Measurements from ENCODE around the gene GH1.
"Not testable (repeated sequence)": the region's sequence is repeated elsewhere in the genome, so short reads cannot be mapped to it uniquely, and the experiment has no call there.

Gene GH1

DNA sequence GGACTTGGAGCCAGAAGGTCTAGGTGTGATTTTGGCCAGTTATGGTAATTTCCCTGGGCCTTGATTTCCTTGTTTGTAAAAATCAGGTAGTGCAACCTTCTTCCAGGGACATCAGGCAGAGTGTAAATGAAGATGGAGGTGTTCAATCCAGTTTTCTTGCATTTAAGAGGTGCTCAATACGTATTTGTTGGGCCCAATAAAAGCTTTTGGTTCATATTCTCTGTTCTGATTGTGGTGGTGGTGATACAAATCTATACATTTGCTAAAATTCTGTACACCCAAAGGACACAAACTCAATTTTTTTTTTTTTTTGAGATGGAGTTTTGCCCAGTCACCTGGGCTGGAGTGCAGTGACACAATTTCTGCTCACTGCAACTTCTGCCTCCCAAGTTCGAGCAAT is 7.5 kb upstream of the GH1 start:
- DNase-seq: no peak

DNA sequence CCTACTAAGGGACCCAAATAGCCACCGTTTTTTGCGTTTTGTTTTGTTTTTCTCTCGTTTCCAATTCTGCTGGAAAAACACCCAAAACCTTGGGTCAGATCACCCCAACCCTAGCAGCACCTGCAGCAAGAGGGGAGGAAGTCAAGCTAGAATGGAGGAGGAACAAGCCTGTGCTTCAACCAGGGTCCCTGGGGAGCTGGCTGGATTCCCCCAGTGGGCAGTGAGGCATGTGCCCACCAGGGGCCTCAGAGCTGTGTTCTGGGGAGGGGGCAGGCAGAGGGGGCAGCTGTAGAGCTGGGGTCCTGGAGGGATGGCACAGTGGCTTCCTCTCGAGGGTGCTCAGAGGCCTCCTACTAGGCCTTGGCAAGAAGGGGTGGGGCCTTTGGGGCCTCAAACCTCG is 7.0 kb upstream of the GH1 start:
- DNase-seq: no peak

DNA sequence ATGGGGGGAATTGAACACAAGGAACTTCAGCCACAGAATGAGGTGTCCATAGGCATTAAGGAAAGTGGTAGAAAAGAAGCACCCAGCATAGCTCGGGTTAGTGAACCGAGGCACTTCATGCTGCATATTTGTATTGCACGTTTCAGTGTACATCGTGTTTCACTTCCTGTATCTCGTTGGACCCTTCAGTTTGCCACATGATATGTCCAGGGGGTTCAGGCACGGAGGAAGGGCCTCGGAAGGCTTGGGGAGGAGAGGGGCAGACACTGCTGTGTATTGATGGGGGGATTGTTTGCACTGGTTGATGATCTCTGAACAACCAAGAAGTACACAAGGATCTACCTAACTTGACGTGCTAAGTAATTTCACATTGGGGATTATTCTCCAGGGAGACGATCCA is 3.8 kb upstream of the GH1 start:
- not testable (repeated sequence) for DNase-seq

DNA sequence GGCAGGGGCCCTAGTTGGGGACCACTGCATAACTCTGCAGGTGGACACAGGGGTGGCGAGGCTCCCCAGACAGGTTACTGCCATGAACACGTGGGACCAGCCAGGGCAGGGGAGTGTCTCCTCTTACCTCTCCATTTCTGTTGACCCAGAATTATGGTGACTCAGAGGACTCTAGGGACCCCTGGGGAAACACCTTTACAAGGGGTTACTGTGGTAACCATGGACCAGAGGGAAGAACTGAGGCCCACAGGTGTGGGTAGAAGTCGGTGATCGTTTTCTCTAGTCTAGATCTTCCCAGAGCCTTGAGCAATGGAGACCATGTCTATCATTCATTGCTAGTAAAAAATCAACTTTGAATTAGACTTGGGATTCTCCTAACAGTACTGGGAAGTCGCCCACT is 2.1 kb upstream of the GH1 start:
- DNase-seq: not testable (repeated sequence)

DNA sequence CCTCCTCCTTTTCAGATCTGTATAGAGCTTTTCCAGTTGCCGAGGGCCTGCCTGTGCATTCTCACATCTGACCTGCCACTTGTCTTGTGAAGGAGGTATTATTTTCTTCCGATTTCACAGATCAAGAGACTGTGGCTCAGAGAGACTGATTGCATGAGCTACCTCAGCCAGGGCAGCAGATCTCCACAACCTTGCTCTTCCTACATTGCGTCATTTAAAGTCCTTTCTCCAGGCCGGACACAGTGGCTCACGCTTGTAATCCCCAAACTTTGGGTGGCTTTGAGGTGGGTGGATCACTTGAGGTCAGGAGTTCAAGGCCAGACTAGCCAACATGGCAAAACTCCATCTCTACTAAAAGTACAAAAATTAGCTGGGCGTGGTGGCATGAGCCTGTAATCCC is 1.4 kb upstream of the GH1 start:
- not testable (repeated sequence) for DNase-seq

DNA sequence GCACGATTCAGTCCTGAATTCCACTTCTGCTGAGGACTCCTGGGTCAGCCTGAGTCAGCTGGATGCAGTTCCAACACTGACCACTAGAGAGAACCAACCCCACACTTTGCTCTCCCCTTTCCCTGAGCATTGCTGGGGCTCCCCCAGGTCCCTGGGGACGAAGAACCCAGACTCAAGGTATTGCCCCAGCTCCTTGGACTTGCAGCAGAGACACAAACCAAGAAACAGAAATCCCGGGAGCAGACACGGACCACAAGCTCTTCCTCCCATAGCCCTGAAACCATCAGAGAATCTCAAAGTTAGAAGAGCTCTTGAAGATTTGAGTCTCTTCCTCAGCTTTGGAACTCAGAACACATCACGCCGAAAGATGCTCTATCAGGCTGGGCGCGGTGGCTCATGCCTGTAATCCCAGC is 678 bp upstream of the GH1 start:
- DNase-seq: peak; percentile 61

DNA sequence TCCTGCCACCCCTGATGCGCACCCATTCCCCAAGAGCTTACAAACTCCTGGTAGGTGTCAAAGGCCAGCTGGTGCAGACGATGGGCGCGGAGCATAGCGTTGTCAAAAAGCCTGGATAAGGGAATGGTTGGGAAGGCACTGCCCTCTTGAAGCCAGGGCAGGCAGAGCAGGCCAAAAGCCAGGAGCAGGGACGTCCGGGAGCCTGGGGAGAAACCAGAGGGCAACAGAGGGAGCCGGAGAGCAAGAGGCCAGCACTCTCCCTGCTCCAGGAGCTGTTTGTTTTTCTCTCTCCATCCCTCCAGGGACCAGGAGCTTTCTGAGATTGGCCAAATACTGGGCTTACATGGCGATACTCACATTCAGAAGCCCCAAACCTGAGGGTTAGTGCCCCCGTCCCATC is 334 bp downstream of the GH1 start:
- DNase-seq: no peak

DNA sequence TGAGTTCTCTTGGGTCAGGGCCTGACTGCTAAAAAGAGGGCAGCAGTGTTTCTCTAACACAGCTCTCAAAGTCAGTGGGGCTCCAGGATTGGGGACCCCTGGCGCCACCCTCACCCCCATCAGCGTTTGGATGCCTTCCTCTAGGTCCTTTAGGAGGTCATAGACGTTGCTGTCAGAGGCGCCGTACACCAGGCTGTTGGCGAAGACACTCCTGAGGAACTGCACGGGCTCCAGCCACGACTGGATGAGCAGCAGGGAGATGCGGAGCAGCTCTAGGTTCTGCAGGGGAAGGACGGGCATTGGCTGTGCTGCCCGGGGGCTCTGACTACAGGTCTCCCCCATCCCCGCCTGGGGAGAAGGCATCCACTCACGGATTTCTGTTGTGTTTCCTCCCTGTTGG is 993 bp downstream of the GH1 start:
- DNase-seq: no peak

DNA sequence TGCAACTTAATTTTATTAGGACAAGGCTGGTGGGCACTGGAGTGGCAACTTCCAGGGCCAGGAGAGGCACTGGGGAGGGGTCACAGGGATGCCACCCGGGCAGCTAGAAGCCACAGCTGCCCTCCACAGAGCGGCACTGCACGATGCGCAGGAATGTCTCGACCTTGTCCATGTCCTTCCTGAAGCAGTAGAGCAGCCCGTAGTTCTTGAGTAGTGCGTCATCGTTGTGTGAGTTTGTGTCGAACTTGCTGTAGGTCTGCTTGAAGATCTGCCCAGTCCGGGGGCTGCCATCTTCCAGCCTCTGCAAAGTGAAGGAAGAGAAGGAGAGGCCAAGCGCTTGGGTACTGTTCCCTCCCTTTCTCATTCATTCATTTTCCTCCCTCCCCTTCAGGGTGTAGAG is 1.4 kb downstream of the GH1 start:
- not testable (repeated sequence) for DNase-seq

DNA sequence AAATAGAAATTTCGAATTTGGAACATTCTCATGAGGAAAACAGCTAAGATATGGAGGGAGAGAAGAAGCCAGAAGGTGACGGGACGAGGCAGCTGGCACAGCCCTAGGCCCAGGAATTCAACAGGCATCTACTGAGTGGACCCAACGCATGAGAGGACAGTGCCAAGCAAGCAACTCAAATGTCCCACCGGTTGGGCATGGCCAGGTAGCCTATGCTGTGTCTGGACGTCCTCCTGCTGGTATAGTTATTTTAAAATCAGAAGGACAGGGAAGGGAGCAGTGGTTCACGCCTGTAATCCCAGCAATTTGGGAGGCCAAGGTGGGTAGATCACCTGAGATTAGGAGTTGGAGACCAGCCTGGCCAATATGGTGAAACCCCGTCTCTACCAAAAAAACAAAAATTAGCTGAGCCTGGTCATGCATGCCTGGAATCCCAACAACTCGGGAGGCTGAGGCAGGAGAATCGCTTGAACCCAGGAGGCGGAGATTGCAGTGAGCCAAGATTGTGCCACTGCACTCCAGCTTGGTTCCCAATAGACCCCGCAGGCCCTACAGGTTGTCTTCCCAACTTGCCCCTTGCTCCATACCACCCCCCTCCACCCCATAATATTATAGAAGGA is 2.0 kb downstream of the GH1 start:
- no peak for DNase-seq

DNA sequence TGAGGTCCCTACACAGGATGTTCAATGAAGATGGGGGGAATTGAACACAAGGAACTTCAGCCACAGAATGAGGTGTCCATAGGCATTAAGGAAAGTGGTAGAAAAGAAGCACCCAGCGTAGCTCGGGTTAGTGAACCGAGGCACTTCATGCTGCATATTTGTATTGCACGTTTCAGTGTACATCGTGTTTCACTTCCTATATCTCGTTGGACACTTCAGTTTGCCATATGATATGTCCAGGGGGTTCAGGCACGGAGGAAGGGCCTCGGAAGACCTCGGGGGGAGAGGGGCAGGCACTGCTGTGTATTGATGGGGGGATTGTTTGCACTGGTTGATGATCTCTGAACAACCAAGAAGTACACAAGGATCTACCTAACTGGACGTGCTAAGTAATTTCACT is 2.9 kb downstream of the GH1 start:
- DNase-seq: not testable (repeated sequence)

DNA sequence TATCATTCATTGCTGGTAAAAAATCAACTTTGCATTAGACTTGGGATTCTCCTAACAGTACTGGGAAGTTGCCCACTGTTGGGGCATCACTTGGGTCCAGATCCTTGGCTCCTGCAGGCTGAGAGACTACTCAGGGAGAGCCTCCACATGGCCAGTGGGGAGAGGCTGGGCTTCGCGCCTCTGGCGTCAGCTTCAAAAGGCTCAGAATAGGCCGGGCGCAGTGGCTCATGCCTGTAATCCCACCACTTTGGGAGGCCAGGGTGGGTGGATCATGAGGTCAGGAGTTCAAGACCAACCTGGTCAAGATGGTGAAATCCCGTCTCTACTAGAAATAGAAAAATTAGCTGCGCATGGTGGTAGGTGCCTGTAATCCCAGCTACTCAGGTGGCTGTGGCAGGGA is 4.2 kb downstream of the GH1 start:
- DNase-seq: no peak

DNA sequence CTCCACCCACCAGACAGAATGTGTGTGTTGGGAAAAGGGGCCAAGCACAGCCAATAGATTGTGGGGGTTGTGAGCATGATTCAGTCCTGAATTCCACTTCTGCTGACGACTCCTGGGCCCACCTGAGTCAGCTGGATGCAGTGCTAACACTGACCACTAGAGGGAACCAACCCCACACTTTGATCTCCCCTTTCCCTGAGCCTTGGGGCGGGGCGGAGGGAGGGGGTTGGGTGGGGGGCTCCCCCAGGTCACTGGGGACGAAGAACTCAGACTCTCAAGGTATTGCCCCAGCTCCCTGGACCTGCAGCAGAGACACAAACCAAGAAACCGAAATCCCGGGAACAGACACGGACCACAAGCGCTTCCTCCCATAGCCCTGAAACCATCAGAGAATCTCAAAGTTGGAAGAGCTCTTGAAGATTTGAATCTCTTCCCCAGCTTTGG is 7.0 kb downstream of the GH1 start:
- DNase-seq: peak; percentile 26

DNA sequence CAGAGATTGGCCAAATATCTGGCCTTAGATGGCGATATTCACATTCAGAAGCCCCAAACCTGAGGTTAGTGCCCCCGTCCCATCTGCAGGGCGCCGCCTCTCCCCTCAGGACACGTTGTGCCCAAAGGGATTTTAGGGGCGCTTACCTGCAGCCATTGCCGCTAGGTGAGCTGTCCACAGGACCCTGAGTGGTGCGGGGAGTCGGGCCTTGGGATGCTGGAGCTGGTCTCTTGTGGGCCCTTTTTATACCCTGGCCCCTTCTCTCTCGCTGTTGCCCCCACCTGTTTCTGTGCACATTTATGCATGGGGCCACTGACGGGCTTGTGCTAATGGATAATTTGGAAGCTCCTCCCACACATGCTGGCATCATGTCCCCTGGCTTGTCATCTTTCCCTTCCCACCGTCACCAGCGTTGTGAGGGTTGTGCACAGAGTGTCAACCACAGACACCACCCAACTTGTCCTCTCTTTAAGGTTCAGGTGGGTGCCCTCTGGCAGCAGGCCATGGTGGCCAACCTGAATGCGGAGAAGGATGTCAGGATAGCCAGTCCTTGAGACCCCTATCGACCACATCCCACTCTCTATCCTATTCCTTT is 7.5 kb downstream of the GH1 start, which contains the start of gene CSHL1:
CSHL1 (minus strand) TSS at position 218 of the 595 bp plus-strand sequence; CDS start at position 156, 62 bp downstream.
- no peak for DNase-seq

DNA sequence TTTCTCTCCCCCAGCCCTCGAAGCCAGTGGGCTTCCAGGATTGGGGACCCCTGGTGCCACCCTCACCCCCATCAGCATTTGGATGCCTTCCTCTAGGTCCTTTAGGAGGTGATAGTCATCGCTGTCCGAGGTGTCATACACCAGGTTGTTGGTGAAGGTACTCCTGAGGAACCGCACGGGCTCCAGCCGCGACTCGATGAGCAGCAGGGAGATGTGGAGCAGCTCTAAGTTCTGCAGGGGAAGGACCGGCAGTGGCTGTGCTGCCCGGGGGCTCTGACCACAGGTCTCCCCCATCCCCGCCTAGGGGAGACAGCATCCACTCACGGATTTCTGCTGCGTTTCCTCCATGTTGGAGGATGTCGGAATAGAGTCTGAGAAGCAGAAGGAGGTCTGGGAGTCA is 8.5 kb downstream of the GH1 start:
- DNase-seq: no peak

DNA sequence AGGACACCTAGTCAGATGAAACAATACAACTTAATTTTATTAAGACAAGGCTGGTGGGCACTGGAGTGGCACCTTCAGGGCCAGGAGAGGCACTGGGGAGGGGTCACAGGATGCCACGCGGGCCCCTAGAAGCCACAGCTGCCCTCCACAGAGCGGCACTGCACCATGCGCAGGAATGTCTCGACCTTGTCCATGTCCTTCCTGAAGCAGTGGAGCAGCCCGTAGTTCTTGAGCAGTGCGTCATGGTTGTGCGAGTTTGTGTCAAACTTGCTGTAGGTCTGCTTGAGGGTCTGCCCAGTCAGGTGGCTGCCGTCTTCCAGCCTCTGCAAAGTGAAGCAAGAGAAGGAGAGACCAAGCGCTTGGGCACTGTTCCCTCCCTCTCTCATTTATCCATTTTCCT is 9.1 kb downstream of the GH1 start:
- DNase-seq: not testable (repeated sequence)

DNA sequence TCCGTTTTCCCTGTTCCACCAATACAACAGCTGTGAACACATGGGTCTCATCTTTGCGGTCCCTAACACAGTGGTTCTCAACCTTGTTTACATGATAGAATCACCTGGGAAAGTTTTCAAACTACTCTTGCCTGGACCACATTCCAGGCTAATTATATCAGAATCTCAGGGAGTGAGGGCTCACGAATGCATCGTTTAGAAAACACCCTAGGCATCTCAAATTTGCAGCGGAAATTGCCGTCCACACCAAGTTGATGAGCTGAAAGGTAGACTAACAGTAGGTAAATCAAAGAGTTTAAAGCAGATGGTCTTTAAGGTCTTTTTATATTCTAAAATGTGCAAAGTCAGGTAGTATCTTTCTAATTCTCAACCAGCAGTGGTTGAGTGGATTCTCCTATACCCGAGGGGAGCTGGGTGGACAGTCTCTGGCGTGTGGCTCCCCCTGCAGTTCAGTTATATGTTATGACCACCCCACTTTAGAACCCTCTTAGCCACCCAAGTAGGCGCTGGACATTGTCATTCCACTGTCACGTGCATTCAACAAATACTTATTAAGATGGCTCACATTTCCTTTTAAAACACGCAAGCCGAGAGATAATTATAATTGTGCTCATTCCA is 11.4 kb downstream of the GH1 start:
- peak; percentile 11 for DNase-seq

DNA sequence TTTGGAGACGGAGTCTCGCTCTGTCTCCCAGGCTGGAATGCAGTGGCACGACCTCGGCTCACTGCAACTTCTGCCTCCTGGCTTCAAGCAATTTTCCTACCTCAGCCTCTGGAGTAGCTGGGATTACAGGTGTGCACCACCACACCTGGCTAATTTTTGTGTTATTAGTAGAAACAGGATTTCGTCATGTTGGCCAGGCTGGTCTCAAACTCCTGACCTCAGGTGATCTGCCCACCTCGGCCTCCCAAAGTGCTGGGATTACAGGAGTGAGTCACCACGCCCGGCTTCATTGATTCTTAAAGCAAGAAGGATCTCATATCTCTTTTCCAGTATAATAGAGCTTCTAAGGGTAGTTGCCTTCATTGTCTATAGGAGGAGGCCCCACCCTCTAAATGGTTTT is 13.8 kb downstream of the GH1 start:
- not testable (repeated sequence) for DNase-seq

DNA sequence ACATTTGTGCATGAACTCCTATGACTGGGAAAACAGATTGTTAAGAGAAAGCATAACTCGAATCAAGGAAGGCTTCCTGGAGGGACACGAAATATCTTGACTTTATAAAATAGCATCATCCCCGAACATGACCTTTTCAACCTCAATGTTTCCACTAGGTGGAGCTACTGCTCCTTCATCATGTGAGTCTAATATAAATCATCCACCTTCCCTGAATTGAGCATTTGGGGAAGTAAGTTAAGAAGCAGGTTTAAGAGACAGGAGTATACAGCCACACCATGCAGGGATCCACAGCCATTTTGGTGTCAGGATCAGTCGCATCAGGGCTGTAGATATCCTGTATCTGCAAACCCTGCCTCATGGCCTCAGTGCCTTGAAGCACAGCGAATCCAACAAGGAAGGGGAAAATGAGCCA is 14.8 kb downstream of the GH1 start:
- DNase-seq: not testable (repeated sequence)

DNA sequence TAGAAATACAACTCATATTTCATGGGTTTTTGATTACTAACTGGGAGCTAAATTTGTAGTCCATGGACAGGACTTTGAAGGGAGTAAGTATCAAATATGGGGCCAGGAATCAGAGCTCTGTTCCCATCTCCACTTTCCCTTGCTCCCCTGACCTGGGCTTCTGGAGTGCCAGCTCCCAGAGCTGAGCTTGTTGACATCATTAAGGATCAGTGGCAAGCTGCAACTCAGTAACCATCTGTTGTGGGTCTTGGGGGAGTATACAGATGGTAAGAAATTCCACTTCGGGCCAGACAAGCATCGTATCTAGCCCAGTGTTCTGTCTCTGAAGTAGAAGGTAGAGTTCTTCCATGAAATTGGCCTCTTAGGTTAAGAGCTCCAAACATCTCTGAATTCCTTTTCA is 16.7 kb downstream of the GH1 start:
- not testable (repeated sequence) for DNase-seq

DNA sequence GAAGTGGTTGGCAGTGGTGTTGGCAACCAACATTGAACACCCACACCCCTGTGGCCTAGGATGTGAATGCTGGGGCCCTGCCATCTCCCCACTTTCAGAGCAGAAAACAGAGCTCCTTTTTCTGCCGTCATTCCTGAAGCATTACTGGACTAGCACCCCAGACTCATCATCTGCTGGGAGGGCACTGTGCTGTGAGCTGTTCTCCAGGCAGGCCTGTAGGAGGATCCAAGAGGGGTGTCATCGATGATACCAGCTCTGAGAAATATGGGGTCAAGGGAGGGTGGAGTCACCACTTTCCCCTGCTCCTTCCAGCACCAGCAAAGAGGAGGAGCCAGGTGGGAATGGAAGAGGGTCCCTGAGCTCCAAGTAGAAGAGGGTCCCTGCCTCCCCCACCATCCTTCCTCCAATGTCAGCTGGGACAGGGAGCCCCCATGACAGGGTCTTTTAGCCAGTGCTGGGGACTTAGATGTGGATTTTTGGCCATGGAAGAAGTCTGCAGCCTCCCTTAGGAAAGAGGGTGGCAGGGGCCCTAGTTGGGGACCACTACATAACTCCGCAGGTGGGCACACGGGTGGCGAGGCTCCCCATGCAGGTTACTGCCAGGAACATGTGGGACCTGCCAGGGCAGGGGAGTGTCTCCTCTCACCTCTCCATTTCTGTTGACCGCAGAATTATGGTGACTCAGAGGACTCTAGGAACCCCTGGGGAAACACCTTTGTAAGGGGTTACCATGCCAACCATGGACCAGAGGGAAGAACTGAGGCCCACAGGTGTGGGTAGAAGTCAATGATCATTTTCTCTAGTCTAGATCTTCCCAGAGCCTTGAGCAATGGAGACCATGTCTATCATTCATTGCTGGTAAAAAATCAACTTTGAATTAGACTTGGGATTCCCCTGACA is 19.5 kb downstream of the GH1 start:
- DNase-seq: not testable (repeated sequence)

DNA sequence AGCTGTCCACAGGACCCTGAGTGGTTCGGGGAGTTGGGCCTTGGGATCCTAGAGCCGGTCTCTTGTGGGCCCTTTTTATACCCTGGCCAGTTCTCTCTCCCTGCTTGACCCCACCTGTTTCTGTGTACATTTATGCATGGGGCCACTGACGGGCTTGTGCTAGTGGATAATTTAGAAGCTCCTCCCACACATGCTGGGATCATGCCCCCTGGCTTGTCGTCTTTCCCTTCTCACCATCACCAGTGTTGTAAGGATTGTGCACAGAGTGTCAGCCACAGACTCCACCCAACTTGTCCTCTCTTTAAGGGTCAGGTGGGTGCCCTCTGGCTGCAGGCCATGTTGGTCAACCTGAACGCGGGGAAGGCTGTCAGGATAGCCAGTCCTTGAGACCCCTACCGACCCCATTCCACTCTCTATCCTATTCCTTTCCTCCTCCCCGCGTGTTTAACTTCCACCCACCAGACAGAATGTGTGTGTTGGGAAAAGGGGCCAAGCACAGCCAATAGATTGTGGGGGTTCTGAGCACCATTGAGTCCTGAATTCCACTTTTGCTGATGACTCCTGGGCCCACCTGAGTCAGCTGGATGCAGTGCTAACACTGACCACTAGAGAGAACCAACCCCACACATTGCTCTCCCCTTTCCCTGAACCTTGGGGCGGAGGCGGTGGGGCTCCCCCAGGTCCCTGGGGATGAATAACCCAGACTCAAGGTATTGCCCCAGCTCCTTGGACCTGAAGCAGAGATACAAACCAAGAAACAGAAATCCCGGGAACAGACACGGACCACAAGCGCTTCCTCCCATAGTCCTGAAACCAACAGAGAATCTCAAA is 21.9 kb downstream of the GH1 start, which contains the start of gene CSH1:
CSH1 (minus strand) TSS at position 51 of the 831 bp plus-strand sequence. CDS start 63 bp downstream, outside the sequence.
- not testable (repeated sequence) for DNase-seq

Measured in fibroblast of skin of scalp (primary cell).